H1 (cell line): ENCODE results near the gene APOA4. TPM values are rescaled to one million over a fixed set of nuclear protein-coding genes. Genes with fewer than 3 reads are reported as not detected.

ENCODE experiments used
- CTCF ChIA-PET: fragments of 300-600 bp; sonication (Branson Sonifier 250); formaldehyde crosslinking; loops from one replicate; lab custom pipeline; 2021; ENCODE audit not compliant: partially characterized antibody; lab: Charles Lee
- POLR2A ChIA-PET: fragments of 300-600 bp; sonication (Branson Sonifier 250); formaldehyde crosslinking; loops from one replicate; lab custom pipeline; 2021; ENCODE audit warnings: inconsistent platforms; ENCODE audit not compliant: partially characterized antibody; lab: Charles Lee
- DNase-seq, 2 experiments: peaks; one replicate each; pipeline versions ENCODE4 v3.0.0 to v3.0.0-alpha.2; 2010 to 2022; ENCODE audit warnings: low spot score in 2 of 2, low read depth in 1 of 2, mixed read lengths in 1 of 2
- FAIRE-seq: peaks from 2 replicates; lab custom pipeline; 2011; peaks lifted over from hg19 to GRCh38; lab: Jason Lieb, UNC
- H2AFZ ChIP-seq: 2 replicates; pipeline ENCODE4 v1.8.1; 2012; ENCODE audit warnings: low read length, inconsistent platforms
- H2AK5ac ChIP-seq: 2 replicates; pipeline ENCODE4 v1.6.1; 2013; ENCODE audit warnings: low read depth, low read length
- H2BK120ac ChIP-seq: replicated peaks from 2 replicates; pipeline ENCODE3; 2013; ENCODE audit warnings: low read depth, low read length, inconsistent platforms
- H2BK12ac ChIP-seq: 2 replicates; pipeline ENCODE4 v1.6.1; 2013; ENCODE audit warnings: low read depth, low read length
- H2BK15ac ChIP-seq: 2 replicates; pipeline ENCODE4 v1.6.1; 2013; ENCODE audit warnings: low read length
- H2BK20ac ChIP-seq: 2 replicates; pipeline ENCODE4 v1.6.1; 2013; ENCODE audit warnings: low read length
- H2BK5ac ChIP-seq: 2 replicates; pipeline ENCODE4 v1.6.1; 2013; ENCODE audit warnings: low read depth, low read length
- H3K14ac ChIP-seq: 2 replicates; pipeline ENCODE4 v1.6.1; 2013; ENCODE audit warnings: inconsistent platforms; ENCODE audit not compliant: insufficient read length
- H3K18ac ChIP-seq: 2 replicates; pipeline ENCODE4 v1.6.1; 2013; ENCODE audit warnings: low read length; ENCODE audit errors: extremely low read depth
- H3K23ac ChIP-seq: 2 replicates; pipeline ENCODE4 v1.6.1; 2013; ENCODE audit warnings: inconsistent platforms; ENCODE audit not compliant: insufficient read length
- H3K23me2 ChIP-seq: 2 replicates; pipeline ENCODE4 v1.6.1; 2013; ENCODE audit warnings: low read depth, low read length
- H3K27ac ChIP-seq: 2 replicates; pipeline ENCODE4 v1.6.1; 2011; ENCODE audit warnings: low read depth, low read length, inconsistent platforms
- H3K27me3 ChIP-seq, 4 experiments: replicated peaks in 1 of 4; 1 replicate in 1 of 4; 2 replicates in 3 of 4; pipeline versions ENCODE4 v1.6.1 to v1.8.1; 2011 to 2013; ENCODE audit warnings: low read length in 3 of 4, mild to moderate bottlenecking in 3 of 4, inconsistent platforms in 2 of 4, mixed read lengths in 2 of 4, moderate library complexity in 1 of 4; ENCODE audit not compliant: control insufficient read depth in 3 of 4, insufficient read depth in 3 of 4; ENCODE audit errors: extremely low read depth in 1 of 4
- H3K36me3 ChIP-seq, 4 experiments: 2 replicates each; pipeline versions ENCODE4 v1.6.1 to v1.8.1; 2011 to 2013; ENCODE audit warnings: mild to moderate bottlenecking in 4 of 4, low read length in 3 of 4, moderate library complexity in 2 of 4, control low read depth in 1 of 4, inconsistent platforms in 1 of 4; ENCODE audit not compliant: insufficient read depth in 4 of 4, control insufficient read depth in 2 of 4
- H3K4ac ChIP-seq: replicated peaks from 2 replicates; pipeline ENCODE3; 2013; ENCODE audit warnings: low read length, low read depth, mixed read lengths, inconsistent platforms; ENCODE audit not compliant: insufficient read length
- H3K4me1 ChIP-seq, 4 experiments: replicated peaks in 1 of 4; 1 replicate in 1 of 4; 2 replicates in 3 of 4; pipeline versions ENCODE4 v1.6.1 to v1.8.1; 2011 to 2013; ENCODE audit warnings: low read length in 3 of 4, inconsistent platforms in 2 of 4, mixed read lengths in 1 of 4; ENCODE audit not compliant: insufficient read depth in 4 of 4, control insufficient read depth in 3 of 4
- H3K4me2 ChIP-seq, 2 experiments: 2 replicates each; pipeline versions ENCODE4 v1.6.1 to v1.8.1; 2011 to 2013; ENCODE audit warnings: low read depth in 2 of 2, low read length in 2 of 2, control low read depth in 1 of 2, inconsistent platforms in 1 of 2, mild to moderate bottlenecking in 1 of 2; ENCODE audit not compliant: insufficient read depth in 1 of 2
- H3K4me3 ChIP-seq, 4 experiments: fragments of 200-600, 300-600 bp in 1 of 4; sonication (generic), shearing (Covaris generic), sonication (Bioruptor Twin) in 1 of 4; 2 replicates each; pipeline versions ENCODE4 v1.5.1 to v1.8.1; 2011 to 2016; ENCODE audit warnings: low read length in 4 of 4, low read depth in 3 of 4, control low read depth in 2 of 4, inconsistent platforms in 2 of 4, mild to moderate bottlenecking in 2 of 4, mixed read lengths in 1 of 4, moderate library complexity in 1 of 4; ENCODE audit not compliant: insufficient read depth in 2 of 4; ENCODE audit errors: extremely low read depth in 1 of 4
- H3K56ac ChIP-seq: replicated peaks from 2 replicates; pipeline ENCODE3; 2013; ENCODE audit warnings: low read depth, mild to moderate bottlenecking, mixed read lengths, low read length, inconsistent platforms; ENCODE audit not compliant: insufficient read length
- H3K79me1 ChIP-seq: 2 replicates; pipeline ENCODE4 v1.6.1; 2013; ENCODE audit warnings: low read depth, low read length, control low read depth
- H3K79me2 ChIP-seq, 2 experiments: 2 replicates each; pipeline versions ENCODE4 v1.6.1 to v1.8.1; 2012 to 2013; ENCODE audit warnings: low read length in 2 of 2, mild to moderate bottlenecking in 2 of 2, inconsistent platforms in 1 of 2; ENCODE audit not compliant: insufficient read depth in 2 of 2, control insufficient read depth in 1 of 2
- H3K9ac ChIP-seq, 4 experiments: replicated peaks in 1 of 4; 1 replicate in 1 of 4; 2 replicates in 3 of 4; pipeline versions ENCODE4 v1.6.1 to v1.8.1; 2011 to 2013; ENCODE audit warnings: low read depth in 3 of 4, low read length in 3 of 4, control low read depth in 2 of 4, mild to moderate bottlenecking in 2 of 4, moderate library complexity in 2 of 4, inconsistent platforms in 1 of 4; ENCODE audit errors: extremely low read depth in 1 of 4
- H3K9me3 ChIP-seq, 2 experiments: 2 replicates each; pipeline versions ENCODE4 v1.6.1 to v1.8.1; 2012 to 2013; ENCODE audit warnings: mild to moderate bottlenecking in 2 of 2, moderate library complexity in 2 of 2, control low read depth in 1 of 2, inconsistent platforms in 1 of 2, low read depth in 1 of 2, low read length in 1 of 2, mixed read lengths in 1 of 2; ENCODE audit not compliant: insufficient read depth in 2 of 2
- H4K20me1 ChIP-seq, 2 experiments: replicated peaks in 1 of 2; 2 replicates each; pipeline versions ENCODE3 to v1.8.1; 2011 to 2013; ENCODE audit warnings: inconsistent platforms in 2 of 2, low read length in 2 of 2, mild to moderate bottlenecking in 1 of 2; ENCODE audit not compliant: insufficient read depth in 2 of 2, control insufficient read depth in 1 of 2
- H4K5ac ChIP-seq: 2 replicates; pipeline ENCODE4 v1.6.1; 2013; ENCODE audit warnings: low read length, low read depth, mixed read lengths, inconsistent platforms; ENCODE audit not compliant: insufficient read length
- H4K8ac ChIP-seq: 2 replicates; pipeline ENCODE4 v1.8.0; 2013; ENCODE audit warnings: mild to moderate bottlenecking, moderate library complexity, low read length, inconsistent platforms; ENCODE audit not compliant: insufficient read depth; ENCODE audit errors: extremely low read depth
- H4K91ac ChIP-seq: replicated peaks from 2 replicates; pipeline ENCODE3; 2013; ENCODE audit warnings: low read length, mixed read lengths, inconsistent platforms; ENCODE audit not compliant: insufficient read length
- BACH1 ChIP-seq: IDR thresholded peaks from 2 replicates; pipeline ENCODE4 v1.6.1; 2012; ENCODE audit warnings: low read length, improper control_type of control experiment
- CREB1 ChIP-seq: IDR thresholded peaks from 2 replicates; pipeline ENCODE4 v1.6.1; 2012; ENCODE audit warnings: inconsistent platforms
- POLR2A ChIP-seq, 2 experiments: IDR thresholded peaks; 1 replicate in 1 of 2; 2 replicates in 1 of 2; pipeline ENCODE4 v1.6.1; 2011; ENCODE audit warnings: low read depth in 2 of 2, low read length in 2 of 2, mild to moderate bottlenecking in 2 of 2; ENCODE audit errors: control extremely low read depth in 1 of 2
- RAD21 ChIP-seq, 2 experiments: IDR thresholded peaks in 1 of 2; conservative IDR thresholded peaks in 1 of 2; 2 replicates each; pipeline ENCODE4 v1.6.1; 2011; ENCODE audit warnings: low read depth in 2 of 2, low read length in 2 of 2, improper control_type of control experiment in 1 of 2, inconsistent platforms in 1 of 2, mild to moderate bottlenecking in 1 of 2, moderate library complexity in 1 of 2
- RXRA ChIP-seq: IDR thresholded peaks from 2 replicates; pipeline ENCODE4 v1.6.1; 2011; ENCODE audit warnings: low read depth, mild to moderate bottlenecking, low read length, moderate library complexity; ENCODE audit not compliant: insufficient read depth
- SP2 ChIP-seq: IDR thresholded peaks from 2 replicates; pipeline ENCODE4 v1.6.1; 2012; ENCODE audit warnings: mild to moderate bottlenecking, low read length, inconsistent platforms
- TBP ChIP-seq: IDR thresholded peaks from 2 replicates; pipeline ENCODE4 v1.6.1; 2011; ENCODE audit warnings: low read depth, low read length, improper control_type of control experiment
- WGBS, 2 experiments: shearing (Covaris generic) in 1 of 2; methylation state at CpG; one replicate each; pipeline versions ENCODE4 v1.1.6 to v1.1.7; 2013 to 2015; ENCODE audit warnings: low lambda C conversion rate in 2 of 2, mixed read lengths in 2 of 2, inconsistent platforms in 1 of 2, low coverage in 1 of 2, missing lambda C conversion rate in 1 of 2; ENCODE audit not compliant: insufficient replicate concordance in 2 of 2, insufficient coverage in 1 of 2, insufficient read length in 1 of 2; ENCODE audit errors: extremely low coverage in 1 of 2, missing lambda C conversion rate in 1 of 2; 5-methylcytosine and 5-hydroxymethylcytosine counted together
- polyA plus RNA-seq, 7 experiments: library from polyadenylated mRNA; depleted of rRNA in 3 of 7; stranded (reverse) in 5 of 7; unstranded in 2 of 7; fragments of >200 nt in 5 of 7; fragments of 200-250 nt in 2 of 7; gene quantifications; 1 replicate in 5 of 7; 2 replicates in 1 of 7; 4 replicates in 1 of 7; pipeline versions ENCODE4 v1.2.1 to v1.2.3, GENCODE V29; 2011 to 2013; ENCODE audit warnings: missing spikeins in 2 of 7, mixed read lengths in 2 of 7
- total RNA-seq: library from RNA; stranded (reverse); fragmentation: NEBNext Ultra II Directional; extraction: Animal tissue kit (Norgen Biotek cat#: 25700); gene quantifications from 2 replicates; pipeline ENCODE4 v1.2.1, GENCODE V29; 2021
- TF ChIP-seq, protein P1 (sequence below), 3 experiments: IDR thresholded peaks; 1 replicate in 2 of 3; 2 replicates in 1 of 3; pipeline versions ENCODE4 v1.5.1 to v1.6.1; 2011; ENCODE audit warnings: low read length in 3 of 3, mild to moderate bottlenecking in 3 of 3, inconsistent platforms in 2 of 3, low read depth in 1 of 3, moderate library complexity in 1 of 3; ENCODE audit not compliant: insufficient read depth in 1 of 3; ENCODE audit errors: control extremely low read depth in 1 of 3

APOA4 gene
- total and polyA plus RNA-seq, 2 of the 8 experiments (the other 6 are each of a cell fraction or from before 2014, with no cell fraction given) = not detected

DNA sequence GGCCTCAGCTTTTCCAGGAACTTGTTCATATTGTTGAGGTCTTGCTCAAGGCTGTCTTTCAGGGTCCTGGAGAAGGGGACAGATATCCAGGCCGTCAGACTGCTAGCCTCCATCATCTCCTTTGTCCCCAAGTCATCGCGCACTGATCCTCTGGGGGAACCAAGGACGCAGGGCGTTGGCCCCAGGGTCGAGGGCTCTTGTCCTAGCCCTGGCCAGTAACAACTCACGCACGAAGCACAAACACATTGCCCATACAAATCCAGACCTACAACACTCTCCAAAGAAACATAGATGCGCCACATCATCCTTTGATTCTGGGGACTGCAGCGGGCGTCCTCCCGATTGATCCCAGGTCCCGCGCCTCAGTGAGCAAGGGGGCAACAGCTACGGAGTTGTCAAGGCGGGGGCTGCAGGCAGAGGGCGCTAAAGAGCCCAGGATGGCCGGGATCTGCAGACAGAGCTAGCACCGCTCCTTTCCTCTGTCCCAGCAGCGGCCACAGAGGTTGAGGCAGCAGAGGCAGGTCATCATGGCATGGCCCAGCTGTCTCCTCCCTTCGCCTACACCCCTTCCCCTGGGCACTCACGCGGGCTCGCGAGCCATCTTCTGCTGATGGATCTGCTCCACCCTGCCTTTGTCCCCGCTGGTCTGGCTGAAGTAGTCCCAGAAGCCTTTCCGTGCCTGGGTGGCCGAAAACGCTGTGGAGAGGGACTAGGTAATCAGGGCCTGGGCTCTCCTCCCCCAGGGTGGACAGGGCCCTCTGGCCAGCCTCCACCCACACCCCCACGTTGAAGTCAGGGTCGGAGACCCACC is 31.9 kb downstream of the APOA4 start:
- no peak overlapping the region for H3K27ac ChIP-seq
- no peak overlapping the region for H2BK120ac ChIP-seq
- H4K20me1 ChIP-seq = no peaks in the 10 kb centered on the region
- H3K4me3 ChIP-seq = no peak overlapping the region
- WGBS, 2 experiments = 40% methylated on average over 28 of the region's 31 CpGs; no CpG with 5 or more reads in 1 of the 2 experiments
- peak overlapping the region; percentile 86 for H3K18ac ChIP-seq
- peak overlapping the region in 1 of 2 experiments; percentile 54; a peak in 3 of 4 replicates for H3K4me2 ChIP-seq
- H3K36me3 ChIP-seq = peaks cover 0 to 4% (median 3%) of the 10 kb centered on the region in 4 experiments; a peak in 4 of 8 replicates
- H2BK20ac ChIP-seq = 0 out of 2 replicates have a peak overlapping the region, but pooled peaks have one; percentile 77
- H3K27me3 ChIP-seq = peaks cover 0 to 11% (median 3%) of the 10 kb centered on the region in 4 experiments; a peak in 4 of 7 replicates
- H2BK5ac ChIP-seq = peak overlapping the region; percentile 18; the same call in 1 of the 2 replicates
- FAIRE-seq = no peak
- peak overlapping the region; percentile 16 for H4K5ac ChIP-seq
- no peak overlapping the region for H3K9ac ChIP-seq
- no peak overlapping the region for H3K56ac ChIP-seq
- H2AFZ ChIP-seq = peak overlapping the region; percentile 95
- peak overlapping the region; percentile 71; the same call in 1 of the 2 replicates for H2BK12ac ChIP-seq
- DNase-seq = peak; percentile 56 to 99
- no peak overlapping the region for H3K4ac ChIP-seq
- peaks cover 4 to 14% (median 7%) of the 10 kb centered on the region in 4 experiments for H3K4me1 ChIP-seq
- H2AK5ac ChIP-seq = no peak overlapping the region
- no peak overlapping the region for H3K23ac ChIP-seq
- peaks cover 5% of the 10 kb centered on the region; the same call in 1 of the 2 replicates for H3K79me1 ChIP-seq
- peak overlapping the region; percentile 87 for H4K8ac ChIP-seq
- no peak overlapping the region for H3K14ac ChIP-seq
- peak overlapping the region; percentile 97 for H2BK15ac ChIP-seq
- CTCF ChIA-PET = interaction anchor here (0.6 to 12.1 kb wide), 38 partner anchors 8 to 435 kb away, joined by 3 to 237 read pairs (median 4); partner anchors contain the start of genes APOA1, APOA4, APOC3 and BUD13
- peak overlapping the region; percentile 48 for H4K91ac ChIP-seq
- H3K23me2 ChIP-seq = peaks cover 11% of the 10 kb centered on the region
- peaks cover 0 to 15% of the 10 kb centered on the region in 2 experiments; a peak in 2 of 4 replicates for H3K79me2 ChIP-seq
- no peaks in the 10 kb centered on the region for H3K9me3 ChIP-seq
- POLR2A ChIA-PET = interaction anchor here (0.9 to 6.0 kb wide), 5 partner anchors 14 to 354 kb away, joined by 3 to 29 read pairs (median 7); partner anchors contain the start of genes APOC3, BUD13 and PAFAH1B2
- TF ChIP-seq, protein P1, sequence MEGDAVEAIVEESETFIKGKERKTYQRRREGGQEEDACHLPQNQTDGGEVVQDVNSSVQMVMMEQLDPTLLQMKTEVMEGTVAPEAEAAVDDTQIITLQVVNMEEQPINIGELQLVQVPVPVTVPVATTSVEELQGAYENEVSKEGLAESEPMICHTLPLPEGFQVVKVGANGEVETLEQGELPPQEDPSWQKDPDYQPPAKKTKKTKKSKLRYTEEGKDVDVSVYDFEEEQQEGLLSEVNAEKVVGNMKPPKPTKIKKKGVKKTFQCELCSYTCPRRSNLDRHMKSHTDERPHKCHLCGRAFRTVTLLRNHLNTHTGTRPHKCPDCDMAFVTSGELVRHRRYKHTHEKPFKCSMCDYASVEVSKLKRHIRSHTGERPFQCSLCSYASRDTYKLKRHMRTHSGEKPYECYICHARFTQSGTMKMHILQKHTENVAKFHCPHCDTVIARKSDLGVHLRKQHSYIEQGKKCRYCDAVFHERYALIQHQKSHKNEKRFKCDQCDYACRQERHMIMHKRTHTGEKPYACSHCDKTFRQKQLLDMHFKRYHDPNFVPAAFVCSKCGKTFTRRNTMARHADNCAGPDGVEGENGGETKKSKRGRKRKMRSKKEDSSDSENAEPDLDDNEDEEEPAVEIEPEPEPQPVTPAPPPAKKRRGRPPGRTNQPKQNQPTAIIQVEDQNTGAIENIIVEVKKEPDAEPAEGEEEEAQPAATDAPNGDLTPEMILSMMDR (IDR thresholded peaks at IDR 0.05; ENCODE audit: control extremely low read depth in 1 of 3, insufficient read depth in 1 of 3, low read depth in 1 of 3, low read length in 3 of 3) = peak; percentile 91 to 98 (median 95)
- TF ChIP-seq TBP = 0 out of 2 replicates have a peak, but pooled peaks have one; percentile 29
- 0 out of 3 replicates have a peak, but pooled peaks of 1 of the 2 experiments have one; percentile 26 for TF ChIP-seq POLR2A (IDR thresholded peaks at IDR 0.05; ENCODE audit: control extremely low read depth in 1 of 2, low read depth in 2 of 2, low read length in 2 of 2)
- TF ChIP-seq CREB1 = peak; percentile 67
- TF ChIP-seq RAD21 (IDR thresholded peaks at IDR 0.05 in 1 of 2, conservative IDR thresholded peaks at IDR 0.05 in 1 of 2; ENCODE audit: low read depth in 2 of 2, low read length in 2 of 2) = peak; percentile 87 to 88
- TF ChIP-seq BACH1 = no peak
- TF ChIP-seq RXRA = 0 out of 2 replicates have a peak, but pooled peaks have one; percentile 18
- no peak for TF ChIP-seq SP2
